H1 (cell line): Measurements from ENCODE around the gene CCNE1. TPM values are rescaled to one million over a fixed set of nuclear protein-coding genes. Genes with fewer than 3 reads are reported as not detected.

Experiments
- CTCF ChIA-PET: fragments of 300-600 bp; sonication (Branson Sonifier 250); formaldehyde crosslinking; loops from one replicate; lab custom pipeline; 2021; ENCODE audit not compliant: partially characterized antibody; lab: Charles Lee
- POLR2A ChIA-PET: fragments of 300-600 bp; sonication (Branson Sonifier 250); formaldehyde crosslinking; loops from one replicate; lab custom pipeline; 2021; ENCODE audit warnings: inconsistent platforms; ENCODE audit not compliant: partially characterized antibody; lab: Charles Lee
- DNase-seq, 2 experiments: peaks; one replicate each; pipeline versions ENCODE4 v3.0.0 to v3.0.0-alpha.2; 2010 to 2022; ENCODE audit warnings: low spot score in 2 of 2, low read depth in 1 of 2, mixed read lengths in 1 of 2
- FAIRE-seq: peaks from 2 replicates; lab custom pipeline; 2011; peaks lifted over from hg19 to GRCh38; lab: Jason Lieb, UNC
- H2AFZ ChIP-seq: 2 replicates; pipeline ENCODE4 v1.8.1; 2012; ENCODE audit warnings: low read length, inconsistent platforms
- H2AK5ac ChIP-seq: 2 replicates; pipeline ENCODE4 v1.6.1; 2013; ENCODE audit warnings: low read depth, low read length
- H2BK120ac ChIP-seq: replicated peaks from 2 replicates; pipeline ENCODE3; 2013; ENCODE audit warnings: low read depth, low read length, inconsistent platforms
- H2BK12ac ChIP-seq: 2 replicates; pipeline ENCODE4 v1.6.1; 2013; ENCODE audit warnings: low read depth, low read length
- H2BK15ac ChIP-seq: 2 replicates; pipeline ENCODE4 v1.6.1; 2013; ENCODE audit warnings: low read length
- H2BK20ac ChIP-seq: 2 replicates; pipeline ENCODE4 v1.6.1; 2013; ENCODE audit warnings: low read length
- H2BK5ac ChIP-seq: 2 replicates; pipeline ENCODE4 v1.6.1; 2013; ENCODE audit warnings: low read depth, low read length
- H3K14ac ChIP-seq: 2 replicates; pipeline ENCODE4 v1.6.1; 2013; ENCODE audit warnings: inconsistent platforms; ENCODE audit not compliant: insufficient read length
- H3K18ac ChIP-seq: 2 replicates; pipeline ENCODE4 v1.6.1; 2013; ENCODE audit warnings: low read length; ENCODE audit errors: extremely low read depth
- H3K23ac ChIP-seq: 2 replicates; pipeline ENCODE4 v1.6.1; 2013; ENCODE audit warnings: inconsistent platforms; ENCODE audit not compliant: insufficient read length
- H3K23me2 ChIP-seq: 2 replicates; pipeline ENCODE4 v1.6.1; 2013; ENCODE audit warnings: low read depth, low read length
- H3K27ac ChIP-seq: 2 replicates; pipeline ENCODE4 v1.6.1; 2011; ENCODE audit warnings: low read depth, low read length, inconsistent platforms
- H3K27me3 ChIP-seq, 4 experiments: replicated peaks in 1 of 4; 1 replicate in 1 of 4; 2 replicates in 3 of 4; pipeline versions ENCODE4 v1.6.1 to v1.8.1; 2011 to 2013; ENCODE audit warnings: low read length in 3 of 4, mild to moderate bottlenecking in 3 of 4, inconsistent platforms in 2 of 4, mixed read lengths in 2 of 4, moderate library complexity in 1 of 4; ENCODE audit not compliant: control insufficient read depth in 3 of 4, insufficient read depth in 3 of 4; ENCODE audit errors: extremely low read depth in 1 of 4
- H3K36me3 ChIP-seq, 4 experiments: 2 replicates each; pipeline versions ENCODE4 v1.6.1 to v1.8.1; 2011 to 2013; ENCODE audit warnings: mild to moderate bottlenecking in 4 of 4, low read length in 3 of 4, moderate library complexity in 2 of 4, control low read depth in 1 of 4, inconsistent platforms in 1 of 4; ENCODE audit not compliant: insufficient read depth in 4 of 4, control insufficient read depth in 2 of 4
- H3K4ac ChIP-seq: replicated peaks from 2 replicates; pipeline ENCODE3; 2013; ENCODE audit warnings: low read length, low read depth, mixed read lengths, inconsistent platforms; ENCODE audit not compliant: insufficient read length
- H3K4me1 ChIP-seq, 4 experiments: replicated peaks in 1 of 4; 1 replicate in 1 of 4; 2 replicates in 3 of 4; pipeline versions ENCODE4 v1.6.1 to v1.8.1; 2011 to 2013; ENCODE audit warnings: low read length in 3 of 4, inconsistent platforms in 2 of 4, mixed read lengths in 1 of 4; ENCODE audit not compliant: insufficient read depth in 4 of 4, control insufficient read depth in 3 of 4
- H3K4me2 ChIP-seq, 2 experiments: 2 replicates each; pipeline versions ENCODE4 v1.6.1 to v1.8.1; 2011 to 2013; ENCODE audit warnings: low read depth in 2 of 2, low read length in 2 of 2, control low read depth in 1 of 2, inconsistent platforms in 1 of 2, mild to moderate bottlenecking in 1 of 2; ENCODE audit not compliant: insufficient read depth in 1 of 2
- H3K4me3 ChIP-seq, 4 experiments: fragments of 200-600, 300-600 bp in 1 of 4; sonication (generic), shearing (Covaris generic), sonication (Bioruptor Twin) in 1 of 4; 2 replicates each; pipeline versions ENCODE4 v1.5.1 to v1.8.1; 2011 to 2016; ENCODE audit warnings: low read length in 4 of 4, low read depth in 3 of 4, control low read depth in 2 of 4, inconsistent platforms in 2 of 4, mild to moderate bottlenecking in 2 of 4, mixed read lengths in 1 of 4, moderate library complexity in 1 of 4; ENCODE audit not compliant: insufficient read depth in 2 of 4; ENCODE audit errors: extremely low read depth in 1 of 4
- H3K56ac ChIP-seq: replicated peaks from 2 replicates; pipeline ENCODE3; 2013; ENCODE audit warnings: low read depth, mild to moderate bottlenecking, mixed read lengths, low read length, inconsistent platforms; ENCODE audit not compliant: insufficient read length
- H3K79me1 ChIP-seq: 2 replicates; pipeline ENCODE4 v1.6.1; 2013; ENCODE audit warnings: low read depth, low read length, control low read depth
- H3K79me2 ChIP-seq, 2 experiments: 2 replicates each; pipeline versions ENCODE4 v1.6.1 to v1.8.1; 2012 to 2013; ENCODE audit warnings: low read length in 2 of 2, mild to moderate bottlenecking in 2 of 2, inconsistent platforms in 1 of 2; ENCODE audit not compliant: insufficient read depth in 2 of 2, control insufficient read depth in 1 of 2
- H3K9ac ChIP-seq, 4 experiments: replicated peaks in 1 of 4; 1 replicate in 1 of 4; 2 replicates in 3 of 4; pipeline versions ENCODE4 v1.6.1 to v1.8.1; 2011 to 2013; ENCODE audit warnings: low read depth in 3 of 4, low read length in 3 of 4, control low read depth in 2 of 4, mild to moderate bottlenecking in 2 of 4, moderate library complexity in 2 of 4, inconsistent platforms in 1 of 4; ENCODE audit errors: extremely low read depth in 1 of 4
- H3K9me3 ChIP-seq, 2 experiments: 2 replicates each; pipeline versions ENCODE4 v1.6.1 to v1.8.1; 2012 to 2013; ENCODE audit warnings: mild to moderate bottlenecking in 2 of 2, moderate library complexity in 2 of 2, control low read depth in 1 of 2, inconsistent platforms in 1 of 2, low read depth in 1 of 2, low read length in 1 of 2, mixed read lengths in 1 of 2; ENCODE audit not compliant: insufficient read depth in 2 of 2
- H4K20me1 ChIP-seq, 2 experiments: replicated peaks in 1 of 2; 2 replicates each; pipeline versions ENCODE3 to v1.8.1; 2011 to 2013; ENCODE audit warnings: inconsistent platforms in 2 of 2, low read length in 2 of 2, mild to moderate bottlenecking in 1 of 2; ENCODE audit not compliant: insufficient read depth in 2 of 2, control insufficient read depth in 1 of 2
- H4K5ac ChIP-seq: 2 replicates; pipeline ENCODE4 v1.6.1; 2013; ENCODE audit warnings: low read length, low read depth, mixed read lengths, inconsistent platforms; ENCODE audit not compliant: insufficient read length
- H4K8ac ChIP-seq: 2 replicates; pipeline ENCODE4 v1.8.0; 2013; ENCODE audit warnings: mild to moderate bottlenecking, moderate library complexity, low read length, inconsistent platforms; ENCODE audit not compliant: insufficient read depth; ENCODE audit errors: extremely low read depth
- H4K91ac ChIP-seq: replicated peaks from 2 replicates; pipeline ENCODE3; 2013; ENCODE audit warnings: low read length, mixed read lengths, inconsistent platforms; ENCODE audit not compliant: insufficient read length
- ATF2 ChIP-seq: IDR thresholded peaks from 2 replicates; pipeline ENCODE4 v1.6.1; 2012; ENCODE audit warnings: low read length, inconsistent platforms
- BCL11A ChIP-seq, 2 experiments: IDR thresholded peaks; one replicate each; pipeline ENCODE4 v1.6.1; 2011; ENCODE audit warnings: low read depth in 2 of 2, low read length in 2 of 2, mild to moderate bottlenecking in 2 of 2
- CTCF ChIP-seq, 3 experiments: IDR thresholded peaks; 1 replicate in 2 of 3; 2 replicates in 1 of 3; pipeline versions ENCODE4 v1.5.1 to v1.6.1; 2011; ENCODE audit warnings: low read length in 3 of 3, mild to moderate bottlenecking in 3 of 3, inconsistent platforms in 2 of 3, low read depth in 1 of 3, moderate library complexity in 1 of 3; ENCODE audit not compliant: insufficient read depth in 1 of 3; ENCODE audit errors: control extremely low read depth in 1 of 3
- EP300 ChIP-seq, 2 experiments: IDR thresholded peaks; 1 replicate in 1 of 2; 2 replicates in 1 of 2; pipeline ENCODE4 v1.6.1; 2011 to 2012; ENCODE audit warnings: low read depth in 2 of 2, low read length in 2 of 2, mild to moderate bottlenecking in 2 of 2, borderline replicate concordance in 1 of 2, inconsistent platforms in 1 of 2, moderate library complexity in 1 of 2
- GTF2F1 ChIP-seq: IDR thresholded peaks from 2 replicates; pipeline ENCODE4 v1.6.1; 2012; ENCODE audit warnings: low read depth, low read length, improper control_type of control experiment, borderline replicate concordance
- JUN ChIP-seq: IDR thresholded peaks from 2 replicates; pipeline ENCODE4 v1.6.1; 2011; ENCODE audit warnings: low read depth, mild to moderate bottlenecking, improper control_type of control experiment, low read length
- POU5F1 ChIP-seq: IDR thresholded peaks from 2 replicates; pipeline ENCODE4 v1.6.1; 2011; ENCODE audit warnings: low read depth, mild to moderate bottlenecking, low read length, moderate library complexity
- SUZ12 ChIP-seq: fragments of 200-600 bp; sonication (generic); IDR thresholded peaks from 2 replicates; pipeline ENCODE4 v1.6.1; 2012; ENCODE audit warnings: mild to moderate bottlenecking, inconsistent platforms, low read length, moderate library complexity, mixed read lengths
- WGBS, 2 experiments: shearing (Covaris generic) in 1 of 2; methylation state at CpG; one replicate each; pipeline versions ENCODE4 v1.1.6 to v1.1.7; 2013 to 2015; ENCODE audit warnings: low lambda C conversion rate in 2 of 2, mixed read lengths in 2 of 2, inconsistent platforms in 1 of 2, low coverage in 1 of 2, missing lambda C conversion rate in 1 of 2; ENCODE audit not compliant: insufficient replicate concordance in 2 of 2, insufficient coverage in 1 of 2, insufficient read length in 1 of 2; ENCODE audit errors: extremely low coverage in 1 of 2, missing lambda C conversion rate in 1 of 2; 5-methylcytosine and 5-hydroxymethylcytosine counted together
- polyA plus RNA-seq, 7 experiments: library from polyadenylated mRNA; depleted of rRNA in 3 of 7; stranded (reverse) in 5 of 7; unstranded in 2 of 7; fragments of >200 nt in 5 of 7; fragments of 200-250 nt in 2 of 7; gene quantifications; 1 replicate in 5 of 7; 2 replicates in 1 of 7; 4 replicates in 1 of 7; pipeline versions ENCODE4 v1.2.1 to v1.2.3, GENCODE V29; 2011 to 2013; ENCODE audit warnings: missing spikeins in 2 of 7, mixed read lengths in 2 of 7
- total RNA-seq: library from RNA; stranded (reverse); fragmentation: NEBNext Ultra II Directional; extraction: Animal tissue kit (Norgen Biotek cat#: 25700); gene quantifications from 2 replicates; pipeline ENCODE4 v1.2.1, GENCODE V29; 2021

The CCNE1 gene
- total and polyA plus RNA-seq, 2 of the 8 experiments (the other 6 are each of a cell fraction or from before 2014, with no cell fraction given) = 43.2 to 44.6 TPM

DNA sequence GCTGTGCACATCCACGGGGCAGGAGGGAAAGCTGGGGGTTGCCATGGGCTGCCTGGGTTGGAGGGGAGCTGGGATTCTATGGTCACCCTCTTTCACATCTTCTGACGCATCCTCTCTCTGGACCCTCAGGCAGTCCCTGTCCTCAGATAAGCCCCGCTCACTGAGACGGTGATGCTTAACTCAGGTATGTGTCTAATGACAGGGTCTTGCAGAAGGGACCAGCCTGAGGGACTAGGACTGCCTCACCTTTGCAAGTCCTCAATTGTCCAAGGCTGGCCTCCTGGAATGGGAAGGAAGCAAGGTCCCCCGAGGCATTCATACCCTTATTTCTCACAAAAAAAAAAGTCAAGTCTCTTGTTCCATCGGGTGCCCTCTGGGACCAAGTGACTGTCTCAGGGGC is 37.7 kb upstream of the CCNE1 start:
- H3K4ac ChIP-seq = no peak overlapping the region
- H4K5ac ChIP-seq = no peak overlapping the region
- no peak overlapping the region for H2AFZ ChIP-seq
- no peak overlapping the region for H2AK5ac ChIP-seq
- no peak overlapping the region for H2BK5ac ChIP-seq
- H3K18ac ChIP-seq = no peak overlapping the region
- H3K4me3 ChIP-seq = no peak overlapping the region
- no peak overlapping the region for H3K9ac ChIP-seq
- CTCF ChIA-PET = interaction anchor here (0.8 to 9.6 kb wide), 4 partner anchors 12 to 68 kb away, joined by 3 to 103 read pairs (median 18); no protein-coding TSS in a partner anchor
- no peak overlapping the region for H3K23ac ChIP-seq
- no peak for TF ChIP-seq JUN
- no peak for TF ChIP-seq SUZ12
- TF ChIP-seq POU5F1 = no peak
- TF ChIP-seq GTF2F1 = no peak
- no peak for TF ChIP-seq ATF2
- TF ChIP-seq BCL11A (IDR thresholded peaks at IDR 0.05; ENCODE audit: low read depth in 2 of 2, low read length in 2 of 2) = no peak
- TF ChIP-seq CTCF (IDR thresholded peaks at IDR 0.05; ENCODE audit: control extremely low read depth in 1 of 3, insufficient read depth in 1 of 3, low read depth in 1 of 3, low read length in 3 of 3) = no peak
- no peak for TF ChIP-seq EP300 (IDR thresholded peaks at IDR 0.05; ENCODE audit: borderline replicate concordance in 1 of 2, low read depth in 2 of 2, low read length in 2 of 2)
- H2BK20ac ChIP-seq = no peak overlapping the region
- peaks cover 0 to 1% of the 10 kb centered on the region in 2 experiments for H4K20me1 ChIP-seq
- H2BK12ac ChIP-seq = no peak overlapping the region
- H3K79me1 ChIP-seq = no peaks in the 10 kb centered on the region
- H3K56ac ChIP-seq = no peak overlapping the region
- H3K36me3 ChIP-seq = no peaks in the 10 kb centered on the region
- H4K8ac ChIP-seq = no peak overlapping the region
- DNase-seq (no peak), FAIRE-seq (no peak)
- H3K14ac ChIP-seq = no peak overlapping the region
- H3K27ac ChIP-seq = no peak overlapping the region
- 86% methylated on average over 5 of the region's 6 CpGs; no CpG with 5 or more reads in 1 of the 2 experiments for WGBS, 2 experiments
- H4K91ac ChIP-seq = no peak overlapping the region
- H2BK120ac ChIP-seq = no peak overlapping the region
- H3K79me2 ChIP-seq = no peaks in the 10 kb centered on the region
- H3K23me2 ChIP-seq = no peaks in the 10 kb centered on the region
- H3K27me3 ChIP-seq = no peaks in the 10 kb centered on the region
- H2BK15ac ChIP-seq = no peak overlapping the region
- H3K9me3 ChIP-seq = no peaks in the 10 kb centered on the region
- H3K4me1 ChIP-seq = peaks cover 0 to 6% (median 3%) of the 10 kb centered on the region in 4 experiments; a peak in 4 of 7 replicates
- H3K4me2 ChIP-seq = no peak overlapping the region
- POLR2A ChIA-PET = interaction anchor here (1.2 kb wide), 1 partner anchor 8 kb away, joined by 3 read pairs; no protein-coding TSS in a partner anchor
